GM18499 (cell line): ENCODE measurements around the gene HMOX2.

Experiments
- ATAC-seq: cut with Tn5 transposase; IDR thresholded peaks from one replicate; pipeline ENCODE4 v1.9.1; 2021; ENCODE audit warnings: moderate number of reproducible peaks; ENCODE audit not compliant: insufficient read depth, unreplicated experiment

HMOX2 gene

GRCh38 chr16:4544473-4544872 is 68.3 kb downstream of the HMOX2 start:
- ATAC-seq: no peak

GRCh38 chr16:4548124-4548523 is 71.9 kb downstream of the HMOX2 start:
- no peak for ATAC-seq

- no peak for ATAC-seq
Observed at GRCh38 chr16:4550591-4550990, 74.4 kb downstream of the HMOX2 start.

- ATAC-seq: no peak
Observed at GRCh38 chr16:4552541-4552940, 76.3 kb downstream of the HMOX2 start.

GRCh38 chr16:4556112-4556511 is 79.9 kb downstream of the HMOX2 start, which contains the start of gene C16orf96:
C16orf96 (plus strand) TSS chr16:4556340; CDS start chr16:4556490, 150 bp downstream.
- no peak for ATAC-seq

GRCh38 chr16:4556580-4556979 is 80.4 kb downstream of the HMOX2 start:
- ATAC-seq: no peak

GRCh38 chr16:4557973-4558372 is 81.8 kb downstream of the HMOX2 start:
- no peak for ATAC-seq
